Colonic mucosa (tissue), 4 donors: ENCODE results near the gene COL6A3. TPM values are rescaled to one million over a fixed set of nuclear protein-coding genes. Genes with fewer than 3 reads are reported as not detected.

Experiments
- DNase-seq: peaks from one replicate; pipeline ENCODE4 v3.0.0-alpha.2; 2020
- H3K27ac ChIP-seq: fragments of 200-600 bp; one replicate; pipeline ENCODE4 v1.8.0; 2021
- H3K27me3 ChIP-seq: fragments of 200-600 bp; one replicate; pipeline ENCODE4 v1.8.0; 2021
- H3K36me3 ChIP-seq: fragments of 200-600 bp; one replicate; pipeline ENCODE4 v1.8.0; 2021
- H3K4me1 ChIP-seq: fragments of 200-600 bp; one replicate; pipeline ENCODE4 v1.8.0; 2021; ENCODE audit warnings: mild to moderate bottlenecking
- H3K4me3 ChIP-seq: fragments of 200-600 bp; one replicate; pipeline ENCODE4 v1.8.0; 2021
- H3K9ac ChIP-seq, 2 donors: one replicate each; pipeline ENCODE4 v1.7.0; 2013; ENCODE audit warnings: control low read depth in 2 of 2, low read depth in 2 of 2, low read length in 2 of 2
- H3K9me3 ChIP-seq: fragments of 200-600 bp; one replicate; pipeline ENCODE4 v1.8.0; 2021
- intact Hi-C: fragments of 100-400 bp; cut with DNase I; formaldehyde crosslinking; loops from one replicate; pipeline ENCODE4 v1.14.1; 2022
- total RNA-seq, 2 donors: library from RNA; stranded (reverse); fragmentation: NEBNext Ultra II Directional in 1 of 2; extraction: Animal tissue kit (Norgen Biotek cat#: 25700) in 1 of 2; gene quantifications; one replicate each; pipeline ENCODE4 v1.2.1, GENCODE V29; 2021
- TF ChIP-seq, protein P1 (sequence below): fragments of 200-600 bp; IDR thresholded peaks from one replicate; pipeline ENCODE4 v1.8.0; 2022; ENCODE audit warnings: antibody characterized with exemption, mild to moderate bottlenecking
- donor health status: healthy.
- donor health status: DM: no; HTN: no; CAD: no.
- donor health status: DM: no; HTN: no; CAD: no.

Gene COL6A3
- total RNA-seq, 2 donors from 2014 or later, result 28.4 to 80.9 TPM

GRCh38 chr2:237391140-237391539, 22.8 kb downstream of the COL6A3 start:
- Histone ChIP-seq H3K36me3 (no peaks in the 10 kb centered on the region), H3K9ac (no peak overlapping the region), H3K27me3 (no peaks in the 10 kb centered on the region), H3K4me1 (no peaks in the 10 kb centered on the region), H3K27ac (no peak overlapping the region), H3K4me3 (no peak overlapping the region), H3K9me3 (no peaks in the 10 kb centered on the region)
- intact Hi-C loops, result no loop called here
- DNase-seq, result no peak
- TF ChIP-seq, protein P1, sequence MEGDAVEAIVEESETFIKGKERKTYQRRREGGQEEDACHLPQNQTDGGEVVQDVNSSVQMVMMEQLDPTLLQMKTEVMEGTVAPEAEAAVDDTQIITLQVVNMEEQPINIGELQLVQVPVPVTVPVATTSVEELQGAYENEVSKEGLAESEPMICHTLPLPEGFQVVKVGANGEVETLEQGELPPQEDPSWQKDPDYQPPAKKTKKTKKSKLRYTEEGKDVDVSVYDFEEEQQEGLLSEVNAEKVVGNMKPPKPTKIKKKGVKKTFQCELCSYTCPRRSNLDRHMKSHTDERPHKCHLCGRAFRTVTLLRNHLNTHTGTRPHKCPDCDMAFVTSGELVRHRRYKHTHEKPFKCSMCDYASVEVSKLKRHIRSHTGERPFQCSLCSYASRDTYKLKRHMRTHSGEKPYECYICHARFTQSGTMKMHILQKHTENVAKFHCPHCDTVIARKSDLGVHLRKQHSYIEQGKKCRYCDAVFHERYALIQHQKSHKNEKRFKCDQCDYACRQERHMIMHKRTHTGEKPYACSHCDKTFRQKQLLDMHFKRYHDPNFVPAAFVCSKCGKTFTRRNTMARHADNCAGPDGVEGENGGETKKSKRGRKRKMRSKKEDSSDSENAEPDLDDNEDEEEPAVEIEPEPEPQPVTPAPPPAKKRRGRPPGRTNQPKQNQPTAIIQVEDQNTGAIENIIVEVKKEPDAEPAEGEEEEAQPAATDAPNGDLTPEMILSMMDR, result no peak

DNA sequence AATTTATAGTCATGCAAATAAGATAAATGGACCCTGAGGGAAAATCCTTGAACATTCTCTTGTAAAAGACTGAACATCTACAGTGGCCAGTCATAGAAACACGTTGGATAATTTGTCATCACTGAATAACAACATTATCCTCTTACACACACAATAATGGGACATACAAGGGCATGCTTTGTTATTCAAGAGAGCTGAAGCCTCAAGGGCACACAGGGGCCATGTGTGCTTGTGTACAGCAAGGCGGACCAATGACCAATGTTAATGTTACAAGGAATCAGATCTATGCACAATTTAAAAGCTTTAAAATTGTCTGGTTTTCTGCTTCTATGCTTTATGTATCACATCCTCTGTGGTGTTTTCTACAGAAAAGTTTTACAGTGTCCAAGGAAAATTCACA, 23.7 kb downstream of the COL6A3 start:
- Histone ChIP-seq H3K36me3 (no peaks in the 10 kb centered on the region), H3K27ac (no peak overlapping the region)
- TF ChIP-seq, protein P1, result no peak

GRCh38 chr2:237389831-237390230, 24.1 kb downstream of the COL6A3 start:
- Histone ChIP-seq H3K9me3 (no peaks in the 10 kb centered on the region), H3K4me1 (no peaks in the 10 kb centered on the region), H3K27me3 (no peaks in the 10 kb centered on the region), H3K36me3 (no peaks in the 10 kb centered on the region), H3K4me3 (no peak overlapping the region), H3K27ac (no peak overlapping the region), H3K9ac (no peak overlapping the region)
- DNase-seq, result no peak
- TF ChIP-seq, protein P1, result no peak
- intact Hi-C loops, result no loop called here

More for the DNA sequence above, 23.7 kb downstream of the COL6A3 start:
- Histone ChIP-seq H3K9me3 (no peaks in the 10 kb centered on the region), H3K9ac (no peak overlapping the region), H3K27me3 (no peaks in the 10 kb centered on the region), H3K4me3 (no peak overlapping the region), H3K4me1 (no peaks in the 10 kb centered on the region)
- no peak for DNase-seq
- intact Hi-C loops, result no loop called here

DNA sequence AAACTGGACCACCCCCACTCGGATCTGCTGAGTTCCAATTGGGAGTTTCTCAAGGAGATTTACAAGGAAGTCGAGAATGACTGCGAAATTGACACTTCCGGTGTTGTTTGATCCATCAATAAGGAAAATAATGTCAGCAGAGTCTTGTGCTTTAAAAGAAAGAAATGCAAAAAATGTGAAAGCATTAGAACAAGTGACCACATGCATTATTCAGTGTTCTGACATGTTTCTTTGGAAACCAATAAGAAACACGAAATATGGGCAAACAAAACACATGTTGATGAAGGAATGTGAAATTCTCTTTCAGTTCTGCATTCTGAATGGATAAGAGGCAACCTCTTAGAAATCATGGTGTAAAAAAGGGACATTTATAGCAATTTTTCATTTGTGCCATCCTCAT, 25.9 kb downstream of the COL6A3 start:
- Histone ChIP-seq H3K9me3 (no peaks in the 10 kb centered on the region), H3K4me3 (no peak overlapping the region), H3K9ac (no peak overlapping the region), H3K4me1 (no peaks in the 10 kb centered on the region), H3K27ac (no peak overlapping the region), H3K27me3 (no peaks in the 10 kb centered on the region), H3K36me3 (no peaks in the 10 kb centered on the region)
- TF ChIP-seq, protein P1, result no peak
- no peak for DNase-seq
- intact Hi-C loops, result no loop called here

GRCh38 chr2:237384672-237385020, 29.3 kb downstream of the COL6A3 start:
- no peak for DNase-seq

More at GRCh38 chr2:237384672-237385020, 29.3 kb downstream of the COL6A3 start:
- no peak overlapping the region for H3K27ac ChIP-seq
- H3K9ac ChIP-seq, result no peak overlapping the region
- TF ChIP-seq, protein P1, result no peak
- H3K27me3 ChIP-seq, result no peaks in the 10 kb centered on the region
- H3K4me1 ChIP-seq, result no peaks in the 10 kb centered on the region
- H3K36me3 ChIP-seq, result no peaks in the 10 kb centered on the region
- no peak overlapping the region for H3K4me3 ChIP-seq
- intact Hi-C loops, result no loop called here
- H3K9me3 ChIP-seq, result no peaks in the 10 kb centered on the region
